HEK293T (cell line): Measurements from ENCODE around the gene IGSF21.

Source experiments
- CTCF ChIA-PET: fragments of 350-600 bp; formaldehyde crosslinking; extraction: SDS; loops from one replicate; lab custom pipeline; 2021; ENCODE audit warnings: antibody characterized with exemption, inconsistent platforms; lab: Yijun Ruan, JAX
- POLR2A ChIA-PET: fragments of 350-600 bp; formaldehyde crosslinking; extraction: SDS; loops from one replicate; lab custom pipeline; 2020; ENCODE audit warnings: antibody characterized with exemption, inconsistent platforms; lab: Yijun Ruan, JAX
- DNase-seq: peaks from one replicate; pipeline ENCODE4 v3.0.0; 2012; ENCODE audit warnings: mixed read lengths; ENCODE audit errors: extremely low spot score
- ARNT ChIP-seq: fragments of 450-650 bp; IDR thresholded peaks from 2 replicates; pipeline ENCODE4 v1.6.1; 2017; ENCODE audit warnings: mild to moderate bottlenecking
- BHLHE40 ChIP-seq: fragments of 450-650 bp; IDR thresholded peaks from 2 replicates; pipeline ENCODE4 v1.6.1; 2016; ENCODE audit warnings: mild to moderate bottlenecking, moderate library complexity, borderline replicate concordance
- CTBP1 ChIP-seq: fragments of 450-650 bp; IDR thresholded peaks from 2 replicates; pipeline ENCODE4 v1.6.1; 2016; ENCODE audit warnings: borderline replicate concordance
- ELF4 ChIP-seq: fragments of 450-650 bp; IDR thresholded peaks from 2 replicates; pipeline ENCODE4 v1.6.1; 2017; ENCODE audit warnings: antibody characterized with exemption
- FOXA1 ChIP-seq: fragments of 450-650 bp; IDR thresholded peaks from 2 replicates; pipeline ENCODE4 v1.6.1; 2016; ENCODE audit warnings: mild to moderate bottlenecking
- FOXK2 ChIP-seq: fragments of 450-650 bp; IDR thresholded peaks from 2 replicates; pipeline ENCODE4 v1.6.1; 2016; ENCODE audit warnings: mild to moderate bottlenecking
- FOXM1 ChIP-seq: fragments of 450-650 bp; IDR thresholded peaks from 2 replicates; pipeline ENCODE4 v1.6.1; 2017; ENCODE audit warnings: mild to moderate bottlenecking, borderline replicate concordance
- HDGF ChIP-seq: fragments of 450-650 bp; IDR thresholded peaks from 2 replicates; pipeline ENCODE4 v1.6.1; 2017; ENCODE audit warnings: antibody characterized with exemption, borderline replicate concordance
- L3MBTL2 ChIP-seq: fragments of 450-650 bp; conservative IDR thresholded peaks from 2 replicates; pipeline ENCODE4 v1.6.1; 2016; ENCODE audit warnings: mild to moderate bottlenecking
- LEF1 ChIP-seq: fragments of 450-650 bp; IDR thresholded peaks from 2 replicates; pipeline ENCODE4 v1.6.1; 2017; ENCODE audit warnings: mild to moderate bottlenecking, borderline replicate concordance
- NFRKB ChIP-seq: fragments of 450-650 bp; IDR thresholded peaks from 2 replicates; pipeline ENCODE4 v1.6.1; 2016; ENCODE audit warnings: mild to moderate bottlenecking, moderate library complexity
- SP1 ChIP-seq: fragments of 450-650 bp; IDR thresholded peaks from 2 replicates; pipeline ENCODE4 v1.6.1; 2017
- SUZ12 ChIP-seq: fragments of 450-650 bp; IDR thresholded peaks from 2 replicates; pipeline ENCODE4 v1.6.1; 2016; ENCODE audit warnings: mild to moderate bottlenecking
- TARDBP ChIP-seq: fragments of 450-650 bp; IDR thresholded peaks from 2 replicates; pipeline ENCODE4 v1.6.1; 2016
- ZNF384 ChIP-seq: fragments of 450-650 bp; IDR thresholded peaks from 2 replicates; pipeline ENCODE4 v1.6.1; 2016
- TF ChIP-seq, protein P1 (sequence below): fragments of 450-650 bp; IDR thresholded peaks from 2 replicates; pipeline ENCODE4 v1.6.1; 2016

Gene IGSF21

DNA sequence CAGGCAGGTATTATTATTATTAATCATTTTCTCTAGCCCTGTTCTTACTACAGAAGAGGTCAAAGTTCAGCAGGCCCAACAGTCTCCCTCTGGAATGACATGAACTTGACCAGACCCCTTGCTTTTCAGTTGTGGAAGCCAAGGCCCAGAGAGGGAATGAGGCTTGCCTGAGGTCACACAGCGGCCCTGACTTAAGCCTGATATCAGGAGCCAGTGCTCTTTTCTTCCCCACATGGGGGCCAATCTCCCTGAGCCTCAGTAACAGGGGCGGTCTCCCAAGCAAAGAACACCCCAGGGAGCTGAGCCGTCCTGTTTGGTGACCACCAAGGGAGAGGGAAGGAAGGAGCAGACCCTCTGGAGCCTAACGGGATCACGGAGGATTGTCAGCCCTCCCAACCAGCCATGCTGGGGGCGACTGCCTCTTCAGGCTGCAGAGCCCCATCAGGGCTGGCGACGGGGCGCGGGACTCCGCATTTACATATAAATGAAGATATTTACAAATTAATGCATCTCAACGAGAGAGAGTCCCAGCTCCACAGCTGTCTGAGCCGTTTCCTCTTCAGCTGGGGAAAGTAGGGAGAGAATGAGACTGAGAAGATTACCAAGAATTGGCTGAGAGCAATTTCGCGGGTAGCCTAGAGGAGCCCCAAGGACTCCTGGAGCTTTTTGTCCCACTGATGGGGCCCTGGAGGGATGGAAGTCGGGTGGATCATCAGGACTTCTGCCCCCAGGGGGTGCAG, 187.0 kb downstream of the IGSF21 start:
- ChIA-PET POLR2A (no interaction called here), CTCF (no interaction called here)
- TF ChIP-seq ELF4, result no peak
- TF ChIP-seq HDGF, result no peak
- no peak for TF ChIP-seq SUZ12
- TF ChIP-seq SP1, result no peak
- TF ChIP-seq, protein P1, sequence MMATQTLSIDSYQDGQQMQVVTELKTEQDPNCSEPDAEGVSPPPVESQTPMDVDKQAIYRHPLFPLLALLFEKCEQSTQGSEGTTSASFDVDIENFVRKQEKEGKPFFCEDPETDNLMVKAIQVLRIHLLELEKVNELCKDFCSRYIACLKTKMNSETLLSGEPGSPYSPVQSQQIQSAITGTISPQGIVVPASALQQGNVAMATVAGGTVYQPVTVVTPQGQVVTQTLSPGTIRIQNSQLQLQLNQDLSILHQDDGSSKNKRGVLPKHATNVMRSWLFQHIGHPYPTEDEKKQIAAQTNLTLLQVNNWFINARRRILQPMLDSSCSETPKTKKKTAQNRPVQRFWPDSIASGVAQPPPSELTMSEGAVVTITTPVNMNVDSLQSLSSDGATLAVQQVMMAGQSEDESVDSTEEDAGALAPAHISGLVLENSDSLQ, result no peak
- no peak for TF ChIP-seq LEF1
- TF ChIP-seq FOXA1, result no peak
- no peak for TF ChIP-seq FOXM1
- no peak for TF ChIP-seq CTBP1
- TF ChIP-seq BHLHE40, result no peak
- TF ChIP-seq FOXK2, result no peak
- no peak for TF ChIP-seq ARNT
- no peak for TF ChIP-seq NFRKB
- no peak for TF ChIP-seq L3MBTL2
- DNase-seq, result no peak

DNA sequence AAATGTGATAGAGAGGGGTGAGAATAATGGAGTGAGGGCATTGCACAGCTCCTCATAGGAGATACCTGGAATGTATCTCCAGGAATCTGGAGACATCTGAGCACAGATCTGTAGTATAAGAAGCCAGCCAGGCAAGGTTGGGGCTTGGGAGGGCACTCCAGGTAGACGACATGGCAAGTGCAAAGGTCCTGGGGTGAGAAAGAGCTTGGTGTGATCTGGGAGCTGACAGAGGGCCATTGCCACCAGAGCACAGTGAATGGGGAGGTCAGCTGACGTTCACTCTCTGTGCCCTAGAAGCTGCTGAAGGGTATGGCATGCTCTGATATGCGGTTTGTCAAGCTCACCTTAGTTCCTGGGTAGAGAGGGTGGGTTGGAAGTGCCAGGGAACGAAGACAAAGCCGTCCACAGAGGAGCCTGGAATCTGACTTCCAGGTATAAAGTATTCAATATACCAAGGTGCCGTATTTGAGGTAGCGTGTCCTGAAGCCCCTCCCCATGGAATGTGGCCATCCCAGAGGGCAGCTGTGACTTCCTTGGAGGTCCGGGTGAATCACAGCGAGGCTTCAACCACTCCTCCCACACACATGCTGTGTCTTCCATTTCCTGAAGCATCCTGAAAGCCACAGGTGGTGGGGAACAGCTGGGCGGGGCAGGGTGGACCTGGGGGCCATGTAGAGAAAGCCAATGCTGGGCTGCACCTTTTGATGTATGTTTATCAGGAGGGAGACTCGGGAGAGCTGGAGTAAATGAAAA, 190.5 kb downstream of the IGSF21 start:
- ChIA-PET POLR2A (no interaction called here), CTCF (interaction anchor here (0.7 to 1.0 kb wide), 3 partner anchors 63 to 375 kb away, joined by 3 read pairs; no protein-coding TSS in a partner anchor)
- TF ChIP-seq NFRKB (no peak), HDGF (no peak), TARDBP (no peak)
- DNase-seq, result no peak

DNA sequence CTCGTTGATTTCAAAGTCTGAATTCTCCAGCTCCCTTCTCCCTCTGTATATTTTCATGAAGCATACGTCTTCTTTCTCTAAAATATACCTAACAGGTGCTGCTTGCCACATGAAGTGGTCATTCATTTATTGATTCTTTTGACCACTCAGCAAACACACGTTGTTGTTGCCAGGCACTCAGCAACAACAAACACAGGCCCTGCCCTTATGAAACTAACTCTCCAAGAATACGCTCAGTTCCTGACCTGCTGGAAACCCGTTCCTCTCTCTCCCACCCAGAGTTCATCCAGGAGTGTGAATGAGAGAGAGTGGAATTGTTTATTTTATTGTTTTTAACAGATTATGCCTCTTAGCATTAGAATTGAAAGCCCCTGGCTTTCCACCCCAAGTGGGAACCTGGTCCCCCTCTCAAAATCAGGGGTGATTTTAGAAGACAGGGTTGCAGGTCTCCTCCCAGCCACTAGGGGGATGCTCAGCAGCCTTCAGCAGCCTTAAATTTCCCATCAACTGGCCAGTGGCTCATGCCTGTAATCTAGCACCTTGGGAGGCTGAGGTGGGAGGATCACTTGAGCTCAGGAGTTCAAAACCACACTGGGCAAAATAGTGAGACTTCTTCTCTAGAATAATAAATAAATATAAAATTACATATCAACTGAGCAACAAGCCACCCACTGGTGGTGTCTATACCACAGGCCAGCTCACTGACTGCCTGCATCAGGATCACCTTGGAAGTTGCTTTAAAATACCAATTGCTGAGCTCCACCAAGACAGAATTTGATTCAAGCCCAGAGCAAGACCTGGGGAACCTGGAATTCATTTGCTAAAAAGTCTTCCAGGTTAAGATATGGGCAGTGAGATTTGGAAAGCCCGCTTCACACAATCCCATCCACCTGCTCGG, 192.1 kb downstream of the IGSF21 start:
- ChIA-PET POLR2A (no interaction called here), CTCF (interaction anchor here (0.5 to 1.2 kb wide), 6 partner anchors 10 to 746 kb away, joined by 3 to 4 read pairs (median 3); no protein-coding TSS in a partner anchor)
- TF ChIP-seq BHLHE40 (no peak), SUZ12 (no peak), L3MBTL2 (no peak), LEF1 (no peak), ELF4 (no peak), CTBP1 (no peak), NFRKB (no peak), ZNF384 (no peak), ARNT (no peak), FOXK2 (no peak), HDGF (no peak), FOXA1 (no peak), TARDBP (no peak), FOXM1 (no peak), SP1 (no peak)
- TF ChIP-seq, protein P1, result no peak
- DNase-seq, result peak; percentile 56

DNA sequence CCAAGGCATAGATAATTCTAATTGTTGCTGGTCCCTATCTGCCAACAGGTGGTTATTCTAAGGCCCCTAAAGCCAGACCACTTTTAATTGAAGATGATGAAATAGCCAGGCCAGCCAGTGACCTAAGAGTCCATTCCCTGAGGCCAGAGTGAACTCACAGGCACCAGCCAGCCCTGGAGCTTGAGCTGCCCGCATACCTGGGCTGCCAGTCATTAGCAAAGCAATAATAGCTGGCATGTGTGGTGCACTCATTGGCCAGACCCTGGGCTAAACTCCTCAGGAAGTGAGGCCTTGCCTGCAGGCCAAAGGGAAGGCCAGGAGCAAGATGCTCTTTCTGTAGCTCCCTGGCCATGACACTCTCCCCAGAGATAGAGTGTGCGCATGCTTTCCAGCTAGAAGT, 192.8 kb downstream of the IGSF21 start:
- no peak for DNase-seq
- CTCF ChIA-PET, result no interaction called here
- TF ChIP-seq NFRKB (no peak), FOXM1 (no peak), TARDBP (no peak), SUZ12 (no peak), FOXK2 (no peak), ARNT (no peak), ELF4 (no peak), BHLHE40 (no peak), LEF1 (no peak), HDGF (no peak), CTBP1 (no peak), FOXA1 (no peak), SP1 (no peak)
- TF ChIP-seq, protein P1, result no peak
- POLR2A ChIA-PET, result no interaction called here

DNA sequence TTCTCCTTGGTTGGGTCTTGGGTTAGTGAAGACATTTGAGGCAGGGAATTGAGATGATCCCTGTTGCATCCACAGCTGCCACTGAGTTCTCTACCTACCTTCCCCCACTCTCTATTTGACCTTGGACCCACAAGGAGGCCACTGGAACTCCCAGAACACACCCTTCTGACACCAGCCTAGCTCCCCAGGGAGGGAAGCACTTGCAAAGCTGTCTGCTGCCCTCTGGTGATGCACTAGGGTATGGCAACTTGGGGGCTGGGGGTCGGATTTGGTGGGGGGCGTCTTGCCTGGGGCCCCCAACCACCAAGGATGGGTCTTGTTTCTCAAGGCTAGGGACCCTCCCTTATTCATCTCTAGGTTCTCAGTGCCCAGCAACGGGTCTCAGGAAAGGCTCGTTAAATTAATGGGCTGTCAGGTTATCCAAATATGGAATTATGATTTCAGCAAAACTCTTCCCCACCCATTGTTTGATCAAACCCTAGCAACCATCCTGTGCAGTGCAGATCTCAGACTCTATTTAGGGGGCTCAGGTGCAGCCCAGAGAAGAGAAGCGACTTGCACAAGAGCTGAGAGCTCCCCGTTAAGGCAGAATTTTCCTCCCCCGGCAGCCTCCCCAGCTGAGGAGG, 195.3 kb downstream of the IGSF21 start:
- TF ChIP-seq SP1, result no peak
- no peak for TF ChIP-seq FOXK2
- TF ChIP-seq FOXM1, result peak; percentile 29; the same call in 1 of the 2 replicates
- CTCF ChIA-PET, result interaction anchor here (0.5 to 1.3 kb wide), 4 partner anchors 19 to 379 kb away, joined by 3 to 5 read pairs (median 3); no protein-coding TSS in a partner anchor
- DNase-seq, result peak; percentile 46
- POLR2A ChIA-PET, result no interaction called here
